Measurements from ENCODE around the gene SLC25A13. TPM values are rescaled to one million over a fixed set of nuclear protein-coding genes. Genes with fewer than 3 reads are reported as not detected.

SLC25A13 gene
- total RNA-seq, 1 experiment from 2014 or later = 77.2 TPM

GRCh38 chr7:96248405-96248804, 73.5 kb downstream of the SLC25A13 start (continued):
- TF ChIP-seq ATF6 (CRISPR knock-in tag; IDR thresholded peaks at IDR 0.05) (no peak), ATF3 (CRISPR knock-in tag; conservative IDR thresholded peaks at IDR 0.05) (no peak), ZNF423 (CRISPR knock-in tag; IDR thresholded peaks at IDR 0.05) (no peak), IRF1 (CRISPR knock-in tag; IDR thresholded peaks at IDR 0.05) (no peak), ZNF281 (CRISPR knock-in tag; IDR thresholded peaks at IDR 0.05) (no peak), ELF4 (CRISPR knock-in tag; IDR thresholded peaks at IDR 0.05; ENCODE audit: low read depth) (no peak)

GRCh38 chr7:96246919-96247318, 75.0 kb downstream of the SLC25A13 start:
- CTCF ChIA-PET = no interaction called here
- Mint-ChIP-seq H3K4me3 (no peak overlapping the region), H3K4me1 (peaks cover 20% of the 10 kb centered on the region), H3K27ac (no peak overlapping the region), H3K36me3 (no peaks in the 10 kb centered on the region), H3K27me3 (ENCODE audit: low read depth) (no peaks in the 10 kb centered on the region), H3K9me3 (0 out of 2 replicates have a peak, but pooled peaks cover 3% of the 10 kb centered on the region)
- no peak for TF ChIP-seq MYBL2 (CRISPR knock-in tag; IDR thresholded peaks at IDR 0.05)
- no peak for TF ChIP-seq STAT6 (CRISPR knock-in tag; conservative IDR thresholded peaks at IDR 0.05; ENCODE audit: low read depth)
- no peak for TF ChIP-seq CBFB (CRISPR knock-in tag; IDR thresholded peaks at IDR 0.05; ENCODE audit: low read depth)
- TF ChIP-seq E2F1 (CRISPR knock-in tag; IDR thresholded peaks at IDR 0.05) = no peak
- TF ChIP-seq USF2 (CRISPR knock-in tag; IDR thresholded peaks at IDR 0.05) = no peak
- TF ChIP-seq USF1 (CRISPR knock-in tag; IDR thresholded peaks at IDR 0.05) = no peak
- TF ChIP-seq FOXP1 (CRISPR knock-in tag; IDR thresholded peaks at IDR 0.05; ENCODE audit: borderline replicate concordance) = no peak
- TF ChIP-seq IRF1 (CRISPR knock-in tag; IDR thresholded peaks at IDR 0.05) = no peak
- TF ChIP-seq ZMAT4 (CRISPR knock-in tag; IDR thresholded peaks at IDR 0.05) = no peak
- no peak for TF ChIP-seq E2F4 (CRISPR knock-in tag; IDR thresholded peaks at IDR 0.05; ENCODE audit: borderline replicate concordance, low read depth)
- no peak for TF ChIP-seq OVOL2 (CRISPR knock-in tag; IDR thresholded peaks at IDR 0.05; ENCODE audit: borderline replicate concordance)
- ATAC-seq (no peak), DNase-seq (ENCODE audit: low spot score) (no peak)
- POLR2A ChIA-PET = no interaction called here
